HG03064 (cell line): Measurements from ENCODE around the gene CCDC69.

Experiments
- ATAC-seq: cut with Tn5 transposase; IDR thresholded peaks from one replicate; pipeline ENCODE4 v1.9.1; 2021; ENCODE audit warnings: low read depth; ENCODE audit not compliant: unreplicated experiment

CCDC69 gene

GRCh38 chr5:151224372-151224771, 480 bp upstream of the CCDC69 start:
- ATAC-seq = no peak

- ATAC-seq = peak; percentile 67
Observed at GRCh38 chr5:151222790-151223446, 974 bp downstream of the CCDC69 start.

- no peak for ATAC-seq
Observed at GRCh38 chr5:151222054-151222789, 1.7 kb downstream of the CCDC69 start.

GRCh38 chr5:151221574-151221973, 2.3 kb downstream of the CCDC69 start:
- ATAC-seq = no peak

GRCh38 chr5:151219789-151220188, 4.1 kb downstream of the CCDC69 start:
- no peak for ATAC-seq

GRCh38 chr5:151219138-151219537, 4.8 kb downstream of the CCDC69 start:
- no peak for ATAC-seq

GRCh38 chr5:151218177-151218576, 5.7 kb downstream of the CCDC69 start:
- ATAC-seq = no peak

- ATAC-seq = no peak
Observed at GRCh38 chr5:151216781-151217180, 7.1 kb downstream of the CCDC69 start.

- no peak for ATAC-seq
Observed at GRCh38 chr5:151215546-151215880, 8.4 kb downstream of the CCDC69 start.

GRCh38 chr5:151214614-151215545, 9.0 kb downstream of the CCDC69 start:
- ATAC-seq = peak; percentile 58

GRCh38 chr5:151213803-151214613, 9.9 kb downstream of the CCDC69 start:
- ATAC-seq = peak; percentile 75

GRCh38 chr5:151212406-151212798, 11.5 kb downstream of the CCDC69 start:
- no peak for ATAC-seq

- no peak for ATAC-seq
Observed at GRCh38 chr5:151208481-151208914, 15.4 kb downstream of the CCDC69 start.

- ATAC-seq = no peak
Observed at GRCh38 chr5:151205411-151205810, 18.5 kb downstream of the CCDC69 start.

GRCh38 chr5:151204051-151204450, 19.8 kb downstream of the CCDC69 start:
- no peak for ATAC-seq

- ATAC-seq = no peak
Observed at GRCh38 chr5:151202381-151203139, 21.3 kb downstream of the CCDC69 start.

- no peak for ATAC-seq
Observed at GRCh38 chr5:151200913-151201595, 22.8 kb downstream of the CCDC69 start.

GRCh38 chr5:151199581-151200185, 24.2 kb downstream of the CCDC69 start:
- no peak for ATAC-seq

GRCh38 chr5:151198861-151199260, 25.0 kb downstream of the CCDC69 start:
- no peak for ATAC-seq
